AG20443 (cell line): ENCODE measurements around the gene LRRC15.

Experiments used
- DNase-seq: peaks from one replicate; pipeline ENCODE4 v3.0.0; 2012; ENCODE audit warnings: low spot score, mixed read lengths

The LRRC15 gene

DNA sequence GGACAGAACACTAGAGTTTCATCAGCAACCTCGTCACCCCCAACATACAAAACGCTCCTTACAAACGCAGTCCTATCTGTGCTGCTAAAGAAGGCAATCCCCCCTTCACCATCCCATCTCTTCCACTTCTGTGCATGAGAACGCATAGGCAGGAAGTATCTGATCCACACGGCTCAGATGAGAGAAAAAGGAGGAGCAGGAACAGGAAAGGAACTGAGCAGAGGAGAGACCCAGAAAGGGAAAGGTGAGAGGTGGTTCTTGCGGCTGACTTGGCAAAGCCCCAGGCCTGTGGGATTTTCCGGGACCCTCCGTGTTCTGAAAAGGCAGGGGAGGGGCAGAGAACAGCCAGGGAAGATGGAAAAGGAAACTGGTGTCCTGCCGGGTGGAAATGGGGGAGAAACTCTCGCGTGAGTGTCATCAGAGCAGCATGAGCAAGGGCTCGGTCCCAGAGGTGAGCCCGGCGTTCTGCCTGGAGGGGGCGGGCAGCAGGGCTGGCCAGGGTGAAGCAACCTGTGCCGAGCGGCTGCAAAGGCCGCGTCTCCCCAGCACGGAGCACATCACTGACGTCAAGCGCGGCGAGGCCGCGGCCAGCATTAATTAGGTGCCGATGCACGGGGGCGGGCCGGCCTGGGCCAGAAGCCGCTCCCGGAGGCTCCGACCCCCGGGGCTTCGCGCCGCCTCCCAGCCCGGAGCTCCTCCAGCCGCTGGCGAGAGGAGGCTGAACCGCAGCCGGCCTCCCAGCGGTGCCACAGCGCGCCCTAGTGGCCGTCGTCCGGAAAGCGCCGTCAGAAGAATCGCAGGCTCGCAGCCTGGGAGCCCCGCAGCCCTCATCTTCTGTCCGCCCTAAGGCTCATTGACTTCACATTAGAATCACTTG, 54.2 kb downstream of the LRRC15 start:
- peak; percentile 93 for DNase-seq

DNA sequence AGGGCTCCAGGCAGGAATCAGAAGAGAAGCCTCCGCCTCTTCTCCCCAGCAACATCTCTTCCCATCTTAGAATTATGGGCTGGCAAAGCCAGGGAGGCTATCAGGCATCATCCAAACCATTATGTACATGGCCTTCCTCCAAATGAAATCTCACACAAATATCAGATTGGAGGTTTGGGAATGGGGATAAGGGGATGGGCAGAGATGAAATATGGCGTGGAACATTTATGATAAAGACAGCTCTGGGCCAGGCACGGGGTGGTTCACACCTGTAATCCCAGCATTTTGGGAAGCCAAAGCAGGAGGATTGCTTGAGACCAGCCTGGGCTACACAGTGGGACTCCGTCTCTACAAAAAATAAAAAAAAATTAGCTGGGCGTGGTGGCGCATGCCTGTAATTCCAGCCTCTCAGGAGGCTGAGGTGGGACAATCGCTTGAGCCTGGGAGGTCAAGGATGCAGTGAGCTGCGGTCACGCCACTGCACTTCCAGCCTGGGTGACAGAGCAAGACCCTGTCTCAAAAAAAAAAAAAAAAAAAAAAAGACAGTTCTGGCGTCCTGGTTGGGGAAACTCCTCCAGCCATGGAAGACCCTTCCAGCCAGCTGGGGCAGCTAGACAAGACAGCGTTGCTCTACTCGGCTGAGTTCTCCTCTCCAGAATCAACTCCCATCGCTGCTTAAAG, 55.0 kb downstream of the LRRC15 start:
- no peak for DNase-seq

DNA sequence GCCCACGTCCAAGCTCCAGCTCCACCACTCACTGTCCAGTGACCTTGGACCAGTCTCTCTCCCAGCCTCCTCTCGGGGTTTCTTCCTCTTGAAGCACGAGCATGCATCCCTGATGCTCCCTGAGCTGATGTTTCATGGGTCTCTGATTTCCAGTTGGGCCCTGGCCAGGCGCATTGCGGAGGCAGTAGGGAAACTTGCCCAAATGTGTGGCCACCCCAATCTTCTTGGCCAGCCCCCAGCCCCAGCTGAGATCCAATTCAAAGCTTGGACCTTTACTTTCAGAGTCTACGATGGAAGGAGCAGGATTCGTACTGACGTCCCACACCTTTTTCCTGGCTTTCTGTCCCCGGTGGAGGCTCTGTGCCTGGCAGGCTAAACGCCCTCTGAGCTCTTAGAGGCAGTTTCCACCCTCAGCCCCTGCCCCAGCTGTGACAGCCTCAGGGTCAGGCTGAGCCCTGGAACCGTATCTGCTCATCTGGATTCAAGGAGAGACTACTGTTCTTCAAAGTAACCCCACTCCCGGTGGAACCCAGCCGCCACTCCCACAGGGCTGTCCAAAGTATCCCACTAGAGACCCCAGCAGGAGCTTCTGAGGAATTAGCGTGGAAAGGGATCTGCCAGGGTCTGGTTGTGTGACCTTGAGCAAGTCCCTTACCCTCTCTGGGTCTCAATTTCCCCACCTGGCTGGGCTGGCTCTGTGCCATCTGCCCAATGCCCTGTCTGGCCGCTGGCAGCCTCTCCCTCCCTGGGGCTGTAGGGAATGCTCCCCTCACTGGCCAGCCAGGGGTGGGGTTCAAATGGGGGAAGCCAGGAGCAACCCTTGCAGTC, 55.8 kb downstream of the LRRC15 start:
- DNase-seq, result no peak

DNA sequence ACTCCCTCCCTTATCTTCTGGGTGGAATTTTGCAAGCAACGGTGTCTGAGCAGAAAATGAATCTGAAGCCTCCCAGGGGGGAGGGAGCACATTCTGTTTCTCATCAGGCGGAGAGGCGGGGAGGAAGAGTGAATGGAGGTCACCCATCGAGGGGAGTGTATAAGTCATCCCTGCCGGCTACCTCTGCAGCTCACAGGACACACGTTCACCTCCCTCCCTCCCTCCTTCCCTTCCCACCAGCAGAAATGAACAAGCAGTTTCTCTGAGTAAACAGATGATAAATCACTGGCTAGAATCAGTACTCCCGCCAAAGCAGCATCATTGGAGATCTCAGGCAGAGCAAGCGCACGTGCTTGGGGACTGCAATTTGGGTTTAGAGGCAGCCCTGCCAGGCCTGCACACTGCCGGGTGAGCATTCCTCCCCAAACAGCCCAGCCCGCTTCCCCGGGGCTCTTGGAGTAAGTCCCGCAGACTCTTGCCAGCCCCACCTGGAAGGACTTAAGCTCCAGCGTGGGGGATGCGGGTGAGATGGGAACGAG, 56.7 kb downstream of the LRRC15 start:
- peak; percentile 52 for DNase-seq

DNA sequence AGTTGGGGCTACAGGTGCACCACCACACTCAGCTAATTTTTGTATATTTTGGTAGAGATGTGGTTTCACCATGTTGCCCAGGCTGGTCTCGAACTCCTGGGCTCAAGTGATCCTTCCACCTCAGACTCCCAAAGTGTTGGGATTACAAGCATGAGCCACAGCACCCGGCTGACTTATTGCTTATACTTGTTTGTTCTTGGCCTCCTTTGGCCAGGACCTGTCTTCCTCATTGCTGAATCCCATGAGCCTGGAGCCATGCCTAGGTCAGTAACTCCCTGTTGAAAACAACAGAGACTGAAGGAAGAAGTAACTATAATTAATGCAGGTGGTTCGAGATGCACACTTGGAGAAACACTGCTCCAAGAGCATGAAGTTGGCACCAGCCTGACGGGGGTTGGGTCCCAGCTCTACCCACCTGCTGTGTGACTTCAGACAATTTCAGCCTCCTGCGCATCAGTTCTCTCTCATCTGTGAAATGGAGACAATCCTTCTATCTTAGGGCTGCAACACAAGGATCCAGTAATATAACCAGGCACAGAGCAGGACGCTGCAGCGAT, 57.3 kb downstream of the LRRC15 start:
- DNase-seq, result no peak

DNA sequence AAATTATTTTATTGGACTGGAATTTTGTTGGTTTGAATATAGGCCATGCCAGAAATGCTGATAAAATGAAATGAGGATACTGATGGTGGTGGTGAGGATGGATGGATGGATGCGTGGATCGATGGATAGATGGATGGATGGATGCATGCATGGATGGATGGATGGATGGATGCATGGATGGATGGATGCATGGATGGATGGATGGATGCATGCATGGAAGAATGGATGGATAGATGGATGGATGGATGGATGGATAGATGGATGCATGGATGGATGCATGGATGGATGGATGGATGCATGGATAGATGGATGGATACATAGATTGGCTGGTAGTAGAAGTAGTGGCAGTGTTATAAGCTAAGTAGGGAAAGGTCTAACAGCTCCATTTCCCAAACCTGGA, 58.5 kb downstream of the LRRC15 start:
- DNase-seq, result no peak

DNA sequence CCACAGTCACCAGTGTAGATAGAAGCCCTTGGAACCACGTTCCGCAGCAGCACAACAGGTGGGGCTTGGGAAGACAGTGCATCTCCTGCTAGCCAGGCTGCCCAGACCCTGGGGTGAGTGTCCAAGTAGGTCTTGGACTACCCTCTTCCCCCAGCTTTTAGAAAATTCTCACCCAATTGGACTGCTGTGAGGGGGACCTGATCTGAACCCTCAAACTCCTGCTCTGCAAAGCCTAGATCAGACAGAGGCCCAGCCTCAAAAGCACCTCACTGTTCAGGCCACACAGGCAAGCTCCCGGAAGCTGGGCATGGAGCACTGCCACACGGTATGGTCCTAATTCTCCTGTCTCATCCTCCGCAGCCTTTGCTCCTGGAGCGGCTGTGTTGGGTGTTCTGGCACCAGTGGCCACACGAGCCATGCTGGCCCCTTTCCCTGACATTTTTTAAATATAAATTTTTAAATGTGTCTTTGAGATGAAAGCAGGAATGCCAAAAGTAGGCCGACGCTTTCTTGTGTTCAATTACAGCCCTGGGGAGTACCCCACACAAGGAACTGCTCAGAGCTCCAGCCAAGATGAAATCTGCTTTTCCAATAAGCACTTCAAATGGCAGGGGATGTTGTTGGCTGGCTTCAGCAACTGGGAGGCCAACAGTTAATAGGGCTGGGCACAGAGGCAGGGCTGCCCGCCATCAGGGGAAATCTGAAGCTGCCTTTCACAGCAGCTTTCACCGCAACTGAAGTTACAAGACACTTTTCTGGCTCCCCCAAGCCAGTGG, 59.3 kb downstream of the LRRC15 start:
- no peak for DNase-seq

DNA sequence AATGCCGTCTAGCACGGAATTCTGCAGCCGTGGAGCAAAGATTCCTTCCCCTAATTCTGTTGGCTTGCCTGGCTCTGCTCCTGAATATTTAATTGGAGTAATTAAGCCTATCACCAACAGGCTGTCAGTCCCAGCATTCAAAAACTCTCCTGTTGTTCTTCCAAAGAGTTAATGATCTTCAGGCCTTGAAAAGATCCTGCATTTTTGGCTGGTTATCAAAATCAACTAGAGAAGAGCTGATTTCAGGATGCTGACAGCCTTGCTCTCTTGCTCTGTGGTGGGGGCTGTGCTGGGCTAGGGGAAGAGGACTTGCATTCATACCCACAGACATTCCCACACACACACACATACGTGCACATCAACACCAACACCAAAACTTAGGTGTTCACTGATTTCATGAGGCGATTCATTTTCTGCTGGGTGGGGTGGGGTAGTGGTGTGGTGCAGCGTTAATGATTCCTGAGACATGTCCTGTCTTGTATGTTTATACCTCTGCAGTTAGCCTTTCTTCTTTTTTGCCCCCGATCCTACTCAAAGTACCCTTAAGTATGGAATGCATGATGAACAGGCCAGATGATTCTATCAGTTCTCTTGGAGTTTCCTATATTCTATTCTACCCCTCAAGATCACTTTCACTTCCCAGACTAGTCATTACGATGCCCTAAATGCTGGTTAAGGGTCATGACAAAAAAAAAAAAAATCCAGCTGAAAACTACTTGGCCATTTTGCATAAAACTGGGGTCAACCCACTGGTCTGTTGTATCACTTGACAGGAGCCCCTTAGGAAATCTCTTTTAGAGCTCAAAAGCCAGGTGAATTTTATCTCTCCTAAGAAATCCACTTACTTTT, 60.7 kb downstream of the LRRC15 start:
- no peak for DNase-seq

DNA sequence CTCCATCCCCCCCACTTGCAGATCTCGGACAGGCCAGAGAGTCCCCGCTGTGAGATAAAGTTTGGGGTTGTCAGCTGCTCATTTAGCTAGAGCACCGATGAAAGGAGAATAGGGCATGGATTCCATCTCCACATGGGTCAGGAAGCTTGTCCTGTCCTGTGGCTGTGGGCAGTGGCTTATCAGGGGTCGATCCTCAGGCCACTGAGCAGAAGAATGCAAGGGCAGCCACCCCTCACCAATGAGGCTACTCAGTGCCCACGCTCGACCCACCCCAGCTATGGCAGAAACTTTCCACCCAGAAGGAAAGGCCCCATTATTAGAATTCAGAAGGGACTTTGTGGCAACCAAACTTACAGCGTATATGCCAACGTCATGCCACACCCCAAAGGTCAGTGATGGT, 61.7 kb downstream of the LRRC15 start:
- no peak for DNase-seq

DNA sequence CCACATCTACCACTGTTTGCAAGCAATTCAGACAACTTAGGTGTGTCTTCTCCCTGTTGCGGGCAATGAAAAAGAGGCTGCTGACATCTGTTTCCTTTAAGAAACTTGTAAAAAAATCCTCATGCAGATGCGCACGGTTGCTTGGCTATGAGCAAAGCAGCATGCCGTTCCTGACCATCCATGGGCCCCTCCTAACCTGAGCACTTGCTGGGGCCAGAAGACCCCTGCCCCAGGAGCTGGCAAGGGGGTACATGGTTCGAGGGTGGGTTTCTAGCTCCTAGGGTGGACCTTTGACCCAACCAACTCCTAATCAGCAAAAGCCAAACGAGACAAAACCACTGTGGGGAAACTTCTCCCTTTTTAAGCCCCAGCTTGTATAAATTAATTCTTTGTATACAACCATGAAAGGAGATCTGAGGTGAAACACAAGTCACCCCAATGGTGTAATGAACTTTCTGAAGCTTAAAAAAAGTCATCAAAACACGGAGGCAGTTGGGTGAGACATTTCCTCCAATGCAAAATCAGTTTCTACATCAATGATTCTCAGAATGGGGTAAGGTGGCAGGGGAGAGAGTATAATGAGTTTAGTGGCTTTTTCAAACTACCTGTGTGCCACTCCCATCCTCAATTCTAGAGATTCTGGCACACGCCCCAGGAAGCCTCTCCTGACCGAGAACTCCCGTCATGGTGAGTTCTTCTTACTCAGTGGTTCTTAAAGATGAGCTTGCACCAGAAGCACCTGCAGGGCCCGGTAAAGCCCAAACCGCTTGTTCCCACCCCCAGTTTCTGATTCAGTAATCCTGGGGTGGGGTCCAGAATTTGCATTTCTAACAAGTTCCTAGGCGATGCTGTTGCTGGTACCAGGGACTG, 62.5 kb downstream of the LRRC15 start:
- DNase-seq, result no peak

DNA sequence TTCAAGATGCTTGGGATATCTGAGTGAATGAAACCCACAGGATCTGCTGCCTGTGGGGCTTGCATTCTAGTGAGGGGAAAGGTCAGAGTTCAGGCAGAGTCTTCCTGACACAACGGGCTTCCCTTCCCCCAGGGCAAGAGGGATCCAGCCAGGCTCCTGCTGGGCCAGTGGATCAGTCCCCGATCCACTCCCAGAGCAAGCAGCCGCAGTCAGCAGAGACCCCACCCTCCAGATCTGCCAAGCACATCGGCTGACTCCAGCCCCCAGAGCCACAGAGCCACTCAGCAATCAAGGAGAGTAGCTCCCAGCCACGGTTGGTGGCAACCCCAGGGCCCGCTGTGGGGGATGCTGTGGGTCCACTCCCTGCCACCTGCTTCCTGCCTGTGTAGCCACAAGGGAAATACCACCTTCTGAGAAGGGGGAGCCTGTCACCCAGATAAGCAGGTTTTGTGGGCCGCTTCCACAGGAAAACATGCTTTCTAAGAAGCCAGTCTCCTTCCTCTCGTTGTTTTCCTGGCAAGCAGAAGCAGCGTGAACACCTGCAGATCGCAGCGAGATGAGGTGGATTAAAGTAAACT, 63.3 kb downstream of the LRRC15 start:
- DNase-seq, result no peak

DNA sequence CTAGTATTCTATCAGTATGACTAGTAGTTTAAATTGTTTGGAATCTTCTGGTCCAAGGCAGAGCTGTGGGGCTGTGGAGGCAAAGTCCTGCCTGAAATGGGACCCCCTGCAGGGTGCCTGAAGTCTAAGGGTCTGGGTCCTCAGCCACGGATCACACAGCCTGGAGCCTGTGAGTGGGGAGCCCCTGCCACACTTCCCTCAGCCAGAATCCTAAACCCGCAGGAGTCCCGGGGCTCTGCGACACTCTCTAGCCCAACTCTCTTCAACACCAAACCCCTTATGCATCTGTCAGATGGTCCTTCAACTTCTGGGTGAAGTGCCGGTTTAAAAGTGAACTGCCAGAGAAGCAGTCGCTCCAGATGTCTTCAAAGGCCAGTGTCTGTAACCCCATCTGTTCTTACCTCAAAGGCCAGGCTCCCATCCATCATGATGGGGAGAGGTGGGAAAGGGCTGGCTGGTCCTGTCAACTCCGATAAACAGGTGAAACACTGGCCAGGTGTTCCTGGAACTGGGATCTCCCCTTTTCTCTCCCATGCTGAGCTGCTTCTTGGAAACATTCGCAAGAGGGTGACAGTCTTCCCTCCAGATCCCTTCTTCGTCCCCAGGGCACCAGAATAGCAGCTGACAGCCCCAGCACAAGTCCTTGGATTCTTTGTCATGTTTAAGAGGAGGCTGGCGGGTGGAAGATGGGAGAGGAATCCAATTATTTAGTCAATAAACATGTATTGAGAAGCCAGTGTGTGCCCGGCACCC, 64.0 kb downstream of the LRRC15 start:
- DNase-seq, result no peak
